OCI-LY3 (cell line): ENCODE results near the gene MYH6.

ENCODE experiments used
- CTCF ChIP-seq: fragments of 200-600, 300-600 bp; sonication (generic); IDR thresholded peaks from 2 replicates; pipeline ENCODE4 v1.5.1; 2014; ENCODE audit warnings: antibody characterized with exemption, low read length, low read depth
- EZH2phosphoT487 ChIP-seq: fragments of 200-600 bp; shearing (Covaris generic); IDR thresholded peaks from 2 replicates; pipeline ENCODE4 v1.6.1; 2018; ENCODE audit warnings: antibody characterized with exemption, mixed run types, low read depth

GRCh38 chr14:23380197-23380914 lies 27.7 kb downstream of the MYH6 start:
- TF ChIP-seq CTCF (0 out of 2 replicates have a peak, but pooled peaks have one; percentile 0), EZH2phosphoT487 (no peak)
